Measurements from ENCODE around the gene KLRC1.
"Not testable (repeated sequence)": the region's sequence is repeated elsewhere in the genome, so short reads cannot be mapped to it uniquely, and the experiment has no call there.

Gene KLRC1

GRCh38 chr12:10453156-10453555 lies at the start of gene KLRC1:
Gene KLRC1 (minus strand): TSS chr12:10453377. CDS start chr12:10451156, 2,221 bp downstream.
- Histone ChIP-seq H3K36me3 (ENCODE audit: control insufficient read depth, insufficient read depth, low read length, severe bottlenecking) (no peaks in the 10 kb centered on the region), H3K9ac (ENCODE audit: low read length) (no peak within 1 kb of the TSS), H3K27me3 (replicated peaks; ENCODE audit: control insufficient read depth, insufficient read depth, low read length) (no peaks in the 10 kb centered on the region), H3K4me3 (ENCODE audit: low read length) (no peak within 1 kb of the TSS), H3K4me1 (ENCODE audit: control insufficient read depth, insufficient read depth, low read length) (no peaks in the 10 kb centered on the region), H3K9me3 (ENCODE audit: control insufficient read depth, low read length) (peaks cover 26% of the 10 kb centered on the region)
- no peak for DNase-seq (ENCODE audit: low read depth)

GRCh38 chr12:10501030-10501429 lies 47.9 kb upstream of the KLRC1 start:
- Histone ChIP-seq H3K36me3 (ENCODE audit: control insufficient read depth, insufficient read depth, low read length, severe bottlenecking) (no peaks in the 10 kb centered on the region), H3K27me3 (replicated peaks; ENCODE audit: control insufficient read depth, insufficient read depth, low read length) (no peaks in the 10 kb centered on the region), H3K4me1 (ENCODE audit: control insufficient read depth, insufficient read depth, low read length) (peaks cover 5% of the 10 kb centered on the region), H3K4me3 (ENCODE audit: low read length) (no peak overlapping the region), H3K9ac (ENCODE audit: low read length) (no peak overlapping the region), H3K9me3 (ENCODE audit: control insufficient read depth, low read length) (no peaks in the 10 kb centered on the region)
- peak; percentile 57 for DNase-seq (ENCODE audit: low read depth)

GRCh38 chr12:10498042-10498441 lies 44.9 kb upstream of the KLRC1 start:
- Histone ChIP-seq H3K9me3 (ENCODE audit: control insufficient read depth, low read length) (no peaks in the 10 kb centered on the region), H3K4me1 (ENCODE audit: control insufficient read depth, insufficient read depth, low read length) (peaks cover 5% of the 10 kb centered on the region), H3K9ac (ENCODE audit: low read length) (no peak overlapping the region), H3K4me3 (ENCODE audit: low read length) (no peak overlapping the region), H3K27me3 (replicated peaks; ENCODE audit: control insufficient read depth, insufficient read depth, low read length) (no peaks in the 10 kb centered on the region), H3K36me3 (ENCODE audit: control insufficient read depth, insufficient read depth, low read length, severe bottlenecking) (no peaks in the 10 kb centered on the region)
- no peak for DNase-seq (ENCODE audit: low read depth)

- Histone ChIP-seq H3K27me3 (replicated peaks; ENCODE audit: control insufficient read depth, insufficient read depth, low read length) (no peaks in the 10 kb centered on the region), H3K36me3 (ENCODE audit: control insufficient read depth, insufficient read depth, low read length, severe bottlenecking) (no peaks in the 10 kb centered on the region), H3K9ac (ENCODE audit: low read length) (no peak overlapping the region), H3K4me1 (ENCODE audit: control insufficient read depth, insufficient read depth, low read length) (peaks cover 5% of the 10 kb centered on the region), H3K9me3 (ENCODE audit: control insufficient read depth, low read length) (no peaks in the 10 kb centered on the region), H3K4me3 (ENCODE audit: low read length) (no peak overlapping the region)
- no peak for DNase-seq (ENCODE audit: low read depth)
These were observed 44.4 kb upstream of the KLRC1 start for GRCh38 chr12:10497602-10498001.

GRCh38 chr12:10491766-10492165 lies 38.6 kb upstream of the KLRC1 start:
- no peaks in the 10 kb centered on the region for H3K9me3 ChIP-seq (ENCODE audit: control insufficient read depth, low read length)
- no peak overlapping the region for H3K4me3 ChIP-seq (ENCODE audit: low read length)
- H3K9ac ChIP-seq (ENCODE audit: low read length), result no peak overlapping the region
- no peaks in the 10 kb centered on the region for H3K27me3 ChIP-seq (replicated peaks; ENCODE audit: control insufficient read depth, insufficient read depth, low read length)
- no peaks in the 10 kb centered on the region for H3K4me1 ChIP-seq (ENCODE audit: control insufficient read depth, insufficient read depth, low read length)
- H3K36me3 ChIP-seq (ENCODE audit: control insufficient read depth, insufficient read depth, low read length, severe bottlenecking), result no peaks in the 10 kb centered on the region
- DNase-seq (ENCODE audit: low read depth), result peak; percentile 8

- not testable (repeated sequence) for DNase-seq (ENCODE audit: low read depth); H3K36me3 ChIP-seq (ENCODE audit: control insufficient read depth, insufficient read depth, low read length, severe bottlenecking); H3K27me3 ChIP-seq (replicated peaks; ENCODE audit: control insufficient read depth, insufficient read depth, low read length)
These were observed 34.2 kb upstream of the KLRC1 start for GRCh38 chr12:10487328-10487727.

GRCh38 chr12:10481901-10482300 lies 28.7 kb upstream of the KLRC1 start:
- DNase-seq (ENCODE audit: low read depth); H3K36me3 ChIP-seq (ENCODE audit: control insufficient read depth, insufficient read depth, low read length, severe bottlenecking); H3K9me3 ChIP-seq (ENCODE audit: control insufficient read depth, low read length); H3K4me3 ChIP-seq (ENCODE audit: low read length); H3K27me3 ChIP-seq (replicated peaks; ENCODE audit: control insufficient read depth, insufficient read depth, low read length); H3K9ac ChIP-seq (ENCODE audit: low read length); H3K4me1 ChIP-seq (ENCODE audit: control insufficient read depth, insufficient read depth, low read length): not testable (repeated sequence)

More at GRCh38 chr12:10487328-10487727, 34.2 kb upstream of the KLRC1 start:
- not testable (repeated sequence) for H3K9ac ChIP-seq (ENCODE audit: low read length); H3K9me3 ChIP-seq (ENCODE audit: control insufficient read depth, low read length); H3K4me1 ChIP-seq (ENCODE audit: control insufficient read depth, insufficient read depth, low read length); H3K4me3 ChIP-seq (ENCODE audit: low read length)

GRCh38 chr12:10472808-10473207 lies 19.6 kb upstream of the KLRC1 start:
- not testable (repeated sequence) for DNase-seq (ENCODE audit: low read depth); H3K9me3 ChIP-seq (ENCODE audit: control insufficient read depth, low read length); H3K36me3 ChIP-seq (ENCODE audit: control insufficient read depth, insufficient read depth, low read length, severe bottlenecking); H3K27me3 ChIP-seq (replicated peaks; ENCODE audit: control insufficient read depth, insufficient read depth, low read length); H3K4me1 ChIP-seq (ENCODE audit: control insufficient read depth, insufficient read depth, low read length); H3K9ac ChIP-seq (ENCODE audit: low read length); H3K4me3 ChIP-seq (ENCODE audit: low read length)

- Histone ChIP-seq H3K36me3 (ENCODE audit: control insufficient read depth, insufficient read depth, low read length, severe bottlenecking) (no peaks in the 10 kb centered on the region), H3K9ac (ENCODE audit: low read length) (no peak overlapping the region), H3K4me3 (ENCODE audit: low read length) (no peak overlapping the region), H3K27me3 (replicated peaks; ENCODE audit: control insufficient read depth, insufficient read depth, low read length) (no peaks in the 10 kb centered on the region), H3K9me3 (ENCODE audit: control insufficient read depth, low read length) (peaks cover 8% of the 10 kb centered on the region), H3K4me1 (ENCODE audit: control insufficient read depth, insufficient read depth, low read length) (no peaks in the 10 kb centered on the region)
- no peak for DNase-seq (ENCODE audit: low read depth)
These were observed 16.5 kb upstream of the KLRC1 start for GRCh38 chr12:10469701-10470100.

- Histone ChIP-seq H3K27me3 (replicated peaks; ENCODE audit: control insufficient read depth, insufficient read depth, low read length) (no peaks in the 10 kb centered on the region), H3K9ac (ENCODE audit: low read length) (no peak overlapping the region), H3K9me3 (ENCODE audit: control insufficient read depth, low read length) (peaks cover 16% of the 10 kb centered on the region), H3K4me3 (ENCODE audit: low read length) (no peak overlapping the region), H3K4me1 (ENCODE audit: control insufficient read depth, insufficient read depth, low read length) (no peaks in the 10 kb centered on the region), H3K36me3 (ENCODE audit: control insufficient read depth, insufficient read depth, low read length, severe bottlenecking) (no peaks in the 10 kb centered on the region)
- DNase-seq (ENCODE audit: low read depth), result no peak
These were observed 13.1 kb upstream of the KLRC1 start for GRCh38 chr12:10466311-10466710.

GRCh38 chr12:10457760-10458159 lies 4.6 kb upstream of the KLRC1 start:
- Histone ChIP-seq H3K27me3 (replicated peaks; ENCODE audit: control insufficient read depth, insufficient read depth, low read length) (no peaks in the 10 kb centered on the region), H3K9ac (ENCODE audit: low read length) (no peak overlapping the region), H3K4me1 (ENCODE audit: control insufficient read depth, insufficient read depth, low read length) (no peaks in the 10 kb centered on the region), H3K4me3 (ENCODE audit: low read length) (no peak overlapping the region), H3K36me3 (ENCODE audit: control insufficient read depth, insufficient read depth, low read length, severe bottlenecking) (no peaks in the 10 kb centered on the region), H3K9me3 (ENCODE audit: control insufficient read depth, low read length) (peaks cover 34% of the 10 kb centered on the region)
- DNase-seq (ENCODE audit: low read depth), result no peak

- Histone ChIP-seq H3K9ac (ENCODE audit: low read length) (no peak overlapping the region), H3K27me3 (replicated peaks; ENCODE audit: control insufficient read depth, insufficient read depth, low read length) (no peaks in the 10 kb centered on the region), H3K4me3 (ENCODE audit: low read length) (no peak overlapping the region), H3K9me3 (ENCODE audit: control insufficient read depth, low read length) (peaks cover 30% of the 10 kb centered on the region), H3K4me1 (ENCODE audit: control insufficient read depth, insufficient read depth, low read length) (no peaks in the 10 kb centered on the region), H3K36me3 (ENCODE audit: control insufficient read depth, insufficient read depth, low read length, severe bottlenecking) (no peaks in the 10 kb centered on the region)
- DNase-seq (ENCODE audit: low read depth), result no peak
These were observed 3.7 kb upstream of the KLRC1 start for GRCh38 chr12:10456856-10457255.

Data from adipocyte (in vitro differentiated cells).